SH-SY5Y (cell line): ENCODE data around the gene NHSL1.

Experiments
- GATA2 ChIP-seq: IDR thresholded peaks from 2 replicates; pipeline ENCODE4 v1.6.1; 2011; ENCODE audit warnings: mild to moderate bottlenecking, low read depth, low read length
- GATA3 ChIP-seq: IDR thresholded peaks from 2 replicates; pipeline ENCODE4 v1.6.1; 2011; ENCODE audit warnings: low read depth, mild to moderate bottlenecking, low read length, moderate library complexity

- TF ChIP-seq GATA3, result no peak
- TF ChIP-seq GATA2, result no peak
Observed at GRCh38 chr6:138492113-138492512, 7.2 kb downstream of the NHSL1 start.
